ENCODE measurements around the gene THRA. TPM values are rescaled to one million over a fixed set of nuclear protein-coding genes. Genes with fewer than 3 reads are reported as not detected.
"Not testable (repeated sequence)": the region's sequence is repeated elsewhere in the genome, so short reads cannot be mapped to it uniquely, and the experiment has no call there.

Gene THRA
- total RNA-seq, 2 experiments from 2014 or later: 12.9 to 13.1 TPM

- ChIA-PET POLR2A (interaction anchor here (0.8 to 4.0 kb wide), 4 partner anchors 10 to 41 kb away, joined by 3 to 22 read pairs (median 12); partner anchors contain the start of gene CASC3), CTCF (interaction anchor here (0.5 to 3.6 kb wide), 15 partner anchors 9 to 160 kb away, joined by 3 to 41 read pairs (median 6); partner anchors contain the start of genes CASC3 and NR1D1)
- peaks cover 30% of the 10 kb centered on the region for H3K36me3 Mint-ChIP-seq (ENCODE audit: low read depth)
- peak overlapping the region; percentile 90 for H3K4me3 Mint-ChIP-seq
- H3K27ac Mint-ChIP-seq: peak overlapping the region; percentile 87
- H3K9me3 Mint-ChIP-seq (ENCODE audit: low read depth): no peaks in the 10 kb centered on the region
- intact Hi-C loops (cut with DNase I, micrococcal nuclease): loop anchor here (1.0 to 2.0 kb wide), 4 partner anchors 17 to 164 kb away; partner anchors contain the start of genes CASC3 (in 2 of the 2) and CDC6 (in 1 of the 2)
- peak; percentile 28 for ATAC-seq
- H3K4me1 Mint-ChIP-seq: peaks cover 29% of the 10 kb centered on the region
- peak; percentile 73 for DNase-seq
- no peaks in the 10 kb centered on the region for H3K27me3 Mint-ChIP-seq
Measured at GRCh38 chr17:40122999-40123810, 60.4 kb downstream of the THRA start.

GRCh38 chr17:40123811-40124114 is 61.0 kb downstream of the THRA start:
- Mint-ChIP-seq H3K27ac (peak overlapping the region; percentile 87), H3K36me3 (ENCODE audit: low read depth) (peaks cover 30% of the 10 kb centered on the region), H3K4me1 (peaks cover 26% of the 10 kb centered on the region), H3K4me3 (peak overlapping the region; percentile 90), H3K9me3 (ENCODE audit: low read depth) (no peaks in the 10 kb centered on the region), H3K27me3 (no peaks in the 10 kb centered on the region)
- no peak for DNase-seq
- ATAC-seq: no peak
- intact Hi-C loops (cut with DNase I, micrococcal nuclease): loop anchor here (1.0 to 2.0 kb wide), 3 partner anchors 17 to 27 kb away; partner anchors contain the start of gene CASC3 (in 2 of the 2)
- POLR2A ChIA-PET: interaction anchor here (0.7 to 4.0 kb wide), 7 partner anchors 11 to 40 kb away, joined by 3 to 22 read pairs (median 3); partner anchors contain the start of gene CASC3
- CTCF ChIA-PET: interaction anchor here (0.5 to 3.6 kb wide), 16 partner anchors 9 to 160 kb away, joined by 3 to 41 read pairs (median 6); partner anchors contain the start of genes CASC3 and NR1D1

DNA sequence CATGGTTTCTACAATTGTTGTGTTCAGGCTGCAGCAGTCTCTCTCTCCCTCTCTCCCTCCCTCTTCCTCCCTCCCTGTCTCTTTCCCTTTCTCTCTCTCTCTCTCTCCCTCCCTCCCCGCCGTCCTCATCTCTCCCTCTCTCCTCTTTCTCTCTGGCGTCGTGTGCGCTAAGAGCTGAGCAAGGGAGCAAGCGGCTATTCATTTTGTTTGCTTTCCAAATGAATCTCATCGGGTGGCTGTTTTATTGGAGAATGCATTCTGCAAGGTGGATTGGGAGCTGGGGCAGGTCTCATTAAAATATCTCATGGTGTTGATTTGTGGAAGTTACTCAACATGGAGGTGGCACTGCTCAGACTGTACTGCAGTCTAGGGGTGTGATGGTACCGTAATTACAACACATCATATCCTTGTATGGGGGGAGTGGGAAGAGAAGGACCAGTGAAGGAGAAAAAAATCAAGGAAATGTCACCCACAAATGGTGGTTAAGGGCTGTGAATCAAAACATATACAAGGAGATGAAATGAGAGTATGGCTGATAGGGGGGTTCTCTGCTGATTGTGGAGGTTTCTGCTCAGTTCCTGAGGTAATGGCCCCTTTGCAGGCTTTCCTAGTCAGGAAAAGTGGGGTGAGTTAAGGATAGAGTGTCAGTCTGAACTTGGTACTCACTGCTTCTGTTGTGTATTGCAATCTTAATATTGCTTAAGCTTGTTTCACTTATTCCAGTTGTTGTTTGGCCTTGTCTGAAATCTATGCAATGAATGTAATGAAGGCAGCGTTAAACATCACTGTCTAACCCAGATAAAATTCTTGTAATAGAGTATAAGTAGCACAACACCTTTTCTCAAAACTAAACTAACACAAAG is 61.7 kb downstream of the THRA start:
- intact Hi-C loops (cut with DNase I, micrococcal nuclease): no loop called here
- CTCF ChIA-PET: interaction anchor here (0.5 to 3.6 kb wide), 14 partner anchors 8 to 159 kb away, joined by 3 to 41 read pairs (median 7); partner anchors contain the start of genes CASC3 and NR1D1
- no peaks in the 10 kb centered on the region for H3K9me3 Mint-ChIP-seq (ENCODE audit: low read depth)
- peaks cover 36% of the 10 kb centered on the region for H3K36me3 Mint-ChIP-seq (ENCODE audit: low read depth)
- H3K27ac Mint-ChIP-seq: peak overlapping the region; percentile 80
- H3K4me3 Mint-ChIP-seq: peak overlapping the region; percentile 90
- no peaks in the 10 kb centered on the region for H3K27me3 Mint-ChIP-seq
- POLR2A ChIA-PET: interaction anchor here (0.7 to 4.0 kb wide), 6 partner anchors 11 to 40 kb away, joined by 3 to 22 read pairs (median 5); partner anchors contain the start of gene CASC3
- ATAC-seq: no peak
- DNase-seq: peak; percentile 14
- peaks cover 26% of the 10 kb centered on the region for H3K4me1 Mint-ChIP-seq

DNA sequence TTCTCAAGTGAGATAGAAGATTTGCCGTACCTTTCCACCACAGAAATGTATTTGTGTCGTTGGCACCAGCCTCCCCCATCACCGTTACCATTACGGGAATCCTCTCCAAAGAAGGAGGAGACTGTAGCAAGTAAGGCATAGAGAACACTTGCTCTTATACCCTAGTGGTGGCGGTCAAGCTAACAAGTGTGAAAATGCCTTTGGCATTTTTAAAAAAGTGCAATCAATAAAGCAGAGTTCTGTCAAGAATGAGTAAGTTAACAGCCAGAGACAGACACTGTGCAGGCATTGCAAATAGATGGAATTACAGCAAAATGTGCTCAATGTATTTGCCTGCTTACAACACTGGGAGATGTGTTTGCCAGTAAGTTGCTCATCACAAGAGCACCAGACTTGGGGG is 66.7 kb downstream of the THRA start:
- intact Hi-C loops (cut with DNase I, micrococcal nuclease): no loop called here
- no peak overlapping the region for H3K4me3 Mint-ChIP-seq
- H3K27me3 Mint-ChIP-seq: no peaks in the 10 kb centered on the region
- H3K36me3 Mint-ChIP-seq (ENCODE audit: low read depth): peaks cover 65% of the 10 kb centered on the region
- no peak overlapping the region for H3K27ac Mint-ChIP-seq
- ATAC-seq (no peak), DNase-seq (no peak)
- POLR2A ChIA-PET: interaction anchor here (0.8 kb wide), 1 partner anchor 1252 kb away, joined by 11 read pairs; no protein-coding TSS in a partner anchor
- peaks cover 12% of the 10 kb centered on the region for H3K4me1 Mint-ChIP-seq
- no peaks in the 10 kb centered on the region for H3K9me3 Mint-ChIP-seq (ENCODE audit: low read depth)
- CTCF ChIA-PET: interaction anchor here (1.0 to 3.3 kb wide), 2 partner anchors 17 to 47 kb away, joined by 3 to 18 read pairs; no protein-coding TSS in a partner anchor

DNA sequence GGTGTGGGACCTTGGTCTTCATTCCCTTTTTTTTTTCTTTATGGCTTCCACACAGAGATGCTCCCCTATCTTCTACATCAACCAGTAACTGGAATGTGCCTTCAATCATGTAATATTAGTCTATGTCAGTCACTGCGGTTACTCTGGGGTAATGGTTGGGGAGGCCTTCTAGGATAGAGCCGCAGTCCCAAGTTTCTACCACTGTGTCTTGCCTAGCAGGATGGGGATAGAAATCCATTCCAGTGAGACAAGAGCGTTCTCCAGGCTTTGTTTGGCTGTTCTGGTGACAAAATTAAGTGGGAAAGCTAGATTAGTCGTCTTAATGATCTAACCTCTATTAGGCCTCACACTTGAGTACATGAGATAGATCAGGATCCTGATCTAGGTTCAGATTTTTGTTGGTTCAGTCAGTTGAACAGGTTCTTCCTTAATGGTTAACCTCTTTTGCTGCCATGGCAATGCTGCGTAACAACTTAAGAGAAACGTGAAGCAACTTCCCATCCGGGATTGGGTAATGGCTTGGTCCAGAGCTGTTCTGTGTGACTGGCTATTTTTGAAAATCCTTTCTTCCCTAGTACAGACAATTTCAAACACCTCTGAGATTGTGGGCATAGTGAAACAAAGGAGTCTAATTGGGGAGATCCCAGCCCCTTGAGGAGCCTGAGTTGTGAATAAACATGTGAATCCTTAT is 67.7 kb downstream of the THRA start:
- ATAC-seq: no peak
- Mint-ChIP-seq H3K36me3 (ENCODE audit: low read depth) (peaks cover 70% of the 10 kb centered on the region), H3K9me3 (ENCODE audit: low read depth) (no peaks in the 10 kb centered on the region), H3K27me3 (no peaks in the 10 kb centered on the region), H3K4me1 (peaks cover 11% of the 10 kb centered on the region), H3K27ac (peak overlapping the region; percentile 62), H3K4me3 (no peak overlapping the region)
- intact Hi-C loops (cut with DNase I, micrococcal nuclease): no loop called here
- DNase-seq: no peak
- CTCF ChIA-PET: interaction anchor here (1.0 to 3.3 kb wide), 4 partner anchors 9 to 38 kb away, joined by 3 to 18 read pairs (median 4); no protein-coding TSS in a partner anchor
- POLR2A ChIA-PET: interaction anchor here (0.8 kb wide), 1 partner anchor 1253 kb away, joined by 11 read pairs; no protein-coding TSS in a partner anchor

DNA sequence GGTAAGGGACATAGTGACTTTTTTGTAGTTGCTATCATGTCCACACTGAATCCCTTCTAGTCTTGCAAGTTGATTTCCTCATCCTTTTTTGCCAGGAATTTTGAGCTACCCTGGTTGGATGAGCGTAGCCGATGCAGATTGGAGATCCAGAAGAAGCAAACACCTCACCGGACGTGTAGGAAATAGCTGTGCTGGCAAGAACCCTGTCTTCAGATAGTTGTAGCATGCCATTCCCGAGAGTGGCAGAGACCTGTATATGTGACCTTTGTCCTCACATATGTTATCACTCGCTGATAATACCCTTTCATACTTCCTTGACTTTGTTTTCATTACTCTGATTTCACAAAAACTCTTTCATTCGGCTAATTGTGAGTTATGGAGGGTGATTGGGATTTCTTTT is 71.4 kb downstream of the THRA start:
- Mint-ChIP-seq H3K4me1 (peaks cover 21% of the 10 kb centered on the region), H3K27me3 (no peaks in the 10 kb centered on the region), H3K9me3 (ENCODE audit: low read depth) (no peaks in the 10 kb centered on the region), H3K4me3 (no peak overlapping the region), H3K27ac (no peak overlapping the region), H3K36me3 (ENCODE audit: low read depth) (peaks cover 68% of the 10 kb centered on the region)
- POLR2A ChIA-PET: interaction anchor here (0.8 to 2.3 kb wide), 2 partner anchors 21 to 178 kb away, joined by 3 to 12 read pairs; no protein-coding TSS in a partner anchor
- CTCF ChIA-PET: interaction anchor here (1.1 to 3.8 kb wide), 4 partner anchors 22 to 69 kb away, joined by 3 to 25 read pairs (median 6); no protein-coding TSS in a partner anchor
- no peak for DNase-seq
- no peak for ATAC-seq
- intact Hi-C loops (cut with DNase I, micrococcal nuclease): no loop called here

DNA sequence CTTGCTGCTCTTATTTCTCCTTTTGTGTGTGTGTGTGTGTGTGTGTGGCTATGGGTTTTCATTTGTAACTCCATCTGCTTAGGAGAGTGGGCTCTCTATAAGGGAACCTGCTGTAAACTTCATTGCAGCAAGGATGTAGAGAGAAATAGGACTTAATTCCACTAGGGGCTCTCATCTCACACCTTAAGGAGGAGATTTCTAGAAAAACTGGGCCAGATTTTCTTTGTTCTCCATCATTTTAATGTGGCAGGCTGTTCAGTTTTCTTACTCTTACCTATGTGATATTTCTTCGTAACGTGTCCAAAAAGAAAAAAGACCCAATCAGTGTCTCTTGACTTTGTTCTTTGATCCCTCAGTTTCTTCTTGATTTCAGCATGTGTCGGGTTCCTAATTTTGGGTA is 73.1 kb downstream of the THRA start:
- POLR2A ChIA-PET: no interaction called here
- H3K9me3 Mint-ChIP-seq (ENCODE audit: low read depth): no peaks in the 10 kb centered on the region
- DNase-seq: no peak
- peaks cover 26% of the 10 kb centered on the region for H3K4me1 Mint-ChIP-seq
- intact Hi-C loops (cut with DNase I, micrococcal nuclease): no loop called here
- no peak overlapping the region for H3K4me3 Mint-ChIP-seq
- CTCF ChIA-PET: no interaction called here
- peak overlapping the region; percentile 80 for H3K27ac Mint-ChIP-seq
- peaks cover 56% of the 10 kb centered on the region for H3K36me3 Mint-ChIP-seq (ENCODE audit: low read depth)
- H3K27me3 Mint-ChIP-seq: no peaks in the 10 kb centered on the region
- no peak for ATAC-seq

DNA sequence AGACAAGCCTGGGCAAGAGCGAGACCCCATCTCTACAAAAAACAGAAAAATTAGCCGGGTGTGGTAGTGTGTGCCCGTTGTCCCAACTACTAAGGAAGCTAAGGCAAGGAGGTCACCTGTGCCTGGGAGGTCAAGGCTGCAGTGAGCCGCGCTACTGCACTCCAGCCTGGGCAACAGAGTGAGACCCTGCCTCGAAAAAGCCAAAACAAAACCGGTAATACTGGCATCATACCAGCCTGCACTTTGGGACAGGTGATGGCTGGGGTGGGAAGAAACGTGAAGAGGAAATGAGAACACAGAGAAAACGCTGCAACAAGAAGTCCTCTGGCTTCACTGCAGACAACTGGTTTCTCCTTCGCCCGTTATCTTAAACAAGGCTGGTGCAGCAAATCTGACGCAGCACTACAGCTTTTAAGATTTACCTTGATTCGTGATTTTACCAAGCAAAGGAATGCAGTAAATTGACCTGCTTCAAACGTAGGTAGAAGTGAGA is 76.8 kb downstream of the THRA start:
- peak; percentile 5 for ATAC-seq
- H3K36me3 Mint-ChIP-seq (ENCODE audit: low read depth): peaks cover 46% of the 10 kb centered on the region
- H3K4me3 Mint-ChIP-seq: peak overlapping the region; percentile 90
- intact Hi-C loops (cut with DNase I, micrococcal nuclease): loop anchor here (1.0 to 2.0 kb wide), 14 partner anchors 14 to 409 kb away; partner anchors contain the start of genes CDC6 (in 1 of the 2), MED24 (in 1 of the 2), MIEN1 (in 1 of the 2) and PSMD3 (in 1 of the 2)
- peaks cover 39% of the 10 kb centered on the region for H3K4me1 Mint-ChIP-seq
- POLR2A ChIA-PET: interaction anchor here (0.6 to 4.1 kb wide), 12 partner anchors 12 to 278 kb away, joined by 3 to 35 read pairs (median 4); partner anchors contain the start of genes MSL1, NR1D1, TOP2A and WIPF2
- no peaks in the 10 kb centered on the region for H3K9me3 Mint-ChIP-seq (ENCODE audit: low read depth)
- H3K27me3 Mint-ChIP-seq: no peaks in the 10 kb centered on the region
- CTCF ChIA-PET: interaction anchor here (1.0 to 3.1 kb wide), 4 partner anchors 9 to 29 kb away, joined by 3 to 26 read pairs (median 8); no protein-coding TSS in a partner anchor
- H3K27ac Mint-ChIP-seq: peak overlapping the region; percentile 98
- no peak for DNase-seq

DNA sequence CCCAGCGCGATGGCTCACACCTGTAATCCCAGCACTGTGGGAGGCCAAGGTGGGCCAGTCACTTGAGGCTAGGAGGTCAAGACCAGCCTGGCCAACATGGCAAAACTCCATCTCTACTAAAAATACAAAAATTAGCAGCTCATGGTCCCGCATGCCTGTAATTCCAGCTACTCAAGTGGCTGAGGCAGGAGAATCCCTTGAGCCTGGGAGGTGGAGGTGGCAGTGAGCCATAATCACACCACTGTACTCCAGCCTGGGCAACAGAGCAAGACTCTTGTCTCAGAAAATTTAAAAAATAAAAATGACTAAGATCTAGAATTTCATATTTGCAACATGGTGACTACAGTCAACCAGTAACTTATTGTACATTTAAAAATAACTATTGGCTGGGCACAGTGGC is 80.4 kb downstream of the THRA start:
- ATAC-seq; H3K4me3 Mint-ChIP-seq; H3K27ac Mint-ChIP-seq; DNase-seq; H3K9me3 Mint-ChIP-seq (ENCODE audit: low read depth); H3K27me3 Mint-ChIP-seq; intact Hi-C loops (cut with DNase I, micrococcal nuclease): not testable (repeated sequence)
- POLR2A ChIA-PET: interaction anchor here (0.6 to 1.7 kb wide), 3 partner anchors 9 to 23 kb away, joined by 3 to 7 read pairs (median 5); no protein-coding TSS in a partner anchor
- peaks cover 45% of the 10 kb centered on the region for H3K4me1 Mint-ChIP-seq
- H3K36me3 Mint-ChIP-seq (ENCODE audit: low read depth): peaks cover 48% of the 10 kb centered on the region
- CTCF ChIA-PET: interaction anchor here (0.6 kb wide), 1 partner anchor 411 kb away, joined by 3 read pairs; no protein-coding TSS in a partner anchor
